ENCODE results near the gene ONECUT1.

- no peak for TF ChIP-seq POLR2A (IDR thresholded peaks at IDR 0.05)
- TF ChIP-seq, protein P1, sequence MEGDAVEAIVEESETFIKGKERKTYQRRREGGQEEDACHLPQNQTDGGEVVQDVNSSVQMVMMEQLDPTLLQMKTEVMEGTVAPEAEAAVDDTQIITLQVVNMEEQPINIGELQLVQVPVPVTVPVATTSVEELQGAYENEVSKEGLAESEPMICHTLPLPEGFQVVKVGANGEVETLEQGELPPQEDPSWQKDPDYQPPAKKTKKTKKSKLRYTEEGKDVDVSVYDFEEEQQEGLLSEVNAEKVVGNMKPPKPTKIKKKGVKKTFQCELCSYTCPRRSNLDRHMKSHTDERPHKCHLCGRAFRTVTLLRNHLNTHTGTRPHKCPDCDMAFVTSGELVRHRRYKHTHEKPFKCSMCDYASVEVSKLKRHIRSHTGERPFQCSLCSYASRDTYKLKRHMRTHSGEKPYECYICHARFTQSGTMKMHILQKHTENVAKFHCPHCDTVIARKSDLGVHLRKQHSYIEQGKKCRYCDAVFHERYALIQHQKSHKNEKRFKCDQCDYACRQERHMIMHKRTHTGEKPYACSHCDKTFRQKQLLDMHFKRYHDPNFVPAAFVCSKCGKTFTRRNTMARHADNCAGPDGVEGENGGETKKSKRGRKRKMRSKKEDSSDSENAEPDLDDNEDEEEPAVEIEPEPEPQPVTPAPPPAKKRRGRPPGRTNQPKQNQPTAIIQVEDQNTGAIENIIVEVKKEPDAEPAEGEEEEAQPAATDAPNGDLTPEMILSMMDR (IDR thresholded peaks at IDR 0.05) = no peak
Observed at GRCh38 chr15:52717924-52718323, 72.2 kb downstream of the ONECUT1 start.

All from thyroid gland (tissue), 4 donors.